ENCODE measurements around the gene DGKI. TPM values are rescaled to one million over a fixed set of nuclear protein-coding genes. Genes with fewer than 3 reads are reported as not detected.

DGKI gene
- total RNA-seq, 3 donors from 2014 or later: 0.36 to 1.4 (median 0.46) TPM

DNA sequence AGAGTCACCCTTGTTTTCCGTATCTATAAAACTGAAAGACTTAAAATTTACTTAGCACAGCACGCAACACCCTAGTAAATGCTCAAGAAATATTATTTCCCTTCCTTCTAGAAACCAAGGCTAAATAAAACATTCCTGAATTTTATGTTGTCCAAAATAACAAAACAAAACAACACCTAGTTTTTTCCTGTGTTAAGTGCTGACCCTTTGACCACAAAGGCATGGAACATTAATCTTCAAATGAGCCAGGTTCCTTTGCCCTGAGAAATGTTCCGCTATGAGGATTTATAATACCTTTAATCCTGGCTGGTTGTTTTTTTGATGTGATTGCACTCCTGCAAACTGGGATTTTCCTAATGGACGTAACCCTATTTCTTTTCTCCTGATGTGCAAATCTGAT, 29.0 kb upstream of the DGKI start:
- H3K4me3 ChIP-seq: no peak overlapping the region

GRCh38 chr7:137873979-137874777, 27.4 kb upstream of the DGKI start:
- Histone ChIP-seq H3K4me3 (no peak overlapping the region), H3K9me3 (no peaks in the 10 kb centered on the region), H3K4me1 (ENCODE audit: low read depth) (no peaks in the 10 kb centered on the region), H3K36me3 (ENCODE audit: low read depth) (no peaks in the 10 kb centered on the region)
- ATAC-seq (no peak), DNase-seq (no peak)
- no peak for TF ChIP-seq CTCF (IDR thresholded peaks at IDR 0.05)
- intact Hi-C loops (cut with DNase I, micrococcal nuclease): no loop called here

More for the DNA sequence above, 29.0 kb upstream of the DGKI start:
- no peaks in the 10 kb centered on the region for H3K36me3 ChIP-seq (ENCODE audit: low read depth)
- no peaks in the 10 kb centered on the region for H3K9me3 ChIP-seq
- intact Hi-C loops (cut with DNase I, micrococcal nuclease): no loop called here
- no peak for TF ChIP-seq CTCF (IDR thresholded peaks at IDR 0.05)
- no peak for DNase-seq
- H3K4me1 ChIP-seq (ENCODE audit: low read depth): no peaks in the 10 kb centered on the region
- ATAC-seq: no peak

DNA sequence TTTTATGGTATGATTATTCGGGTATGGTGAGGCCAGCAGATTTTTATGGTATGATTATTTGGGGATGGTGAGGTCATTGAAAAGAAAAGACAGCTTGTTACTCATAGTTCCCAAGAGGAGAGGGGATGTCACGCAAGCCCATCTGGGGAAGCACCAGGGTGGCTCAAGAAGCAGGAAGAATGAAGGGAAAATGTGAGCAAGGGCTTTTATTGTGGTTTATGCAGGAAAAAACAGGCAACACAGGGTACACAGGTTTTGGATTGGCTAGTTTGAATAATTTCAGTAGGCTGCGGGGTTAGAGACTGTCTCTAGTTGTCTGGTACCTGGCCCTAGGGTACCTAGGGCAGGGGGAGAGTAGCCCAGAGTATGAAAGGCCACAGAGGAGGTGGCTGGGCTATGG, 26.8 kb upstream of the DGKI start:
- no peak for TF ChIP-seq CTCF (IDR thresholded peaks at IDR 0.05)
- no peaks in the 10 kb centered on the region for H3K9me3 ChIP-seq
- DNase-seq: no peak
- ATAC-seq: no peak
- H3K4me1 ChIP-seq (ENCODE audit: low read depth): no peaks in the 10 kb centered on the region
- intact Hi-C loops (cut with DNase I, micrococcal nuclease): no loop called here
- no peaks in the 10 kb centered on the region for H3K36me3 ChIP-seq (ENCODE audit: low read depth)
- H3K4me3 ChIP-seq: no peak overlapping the region

DNA sequence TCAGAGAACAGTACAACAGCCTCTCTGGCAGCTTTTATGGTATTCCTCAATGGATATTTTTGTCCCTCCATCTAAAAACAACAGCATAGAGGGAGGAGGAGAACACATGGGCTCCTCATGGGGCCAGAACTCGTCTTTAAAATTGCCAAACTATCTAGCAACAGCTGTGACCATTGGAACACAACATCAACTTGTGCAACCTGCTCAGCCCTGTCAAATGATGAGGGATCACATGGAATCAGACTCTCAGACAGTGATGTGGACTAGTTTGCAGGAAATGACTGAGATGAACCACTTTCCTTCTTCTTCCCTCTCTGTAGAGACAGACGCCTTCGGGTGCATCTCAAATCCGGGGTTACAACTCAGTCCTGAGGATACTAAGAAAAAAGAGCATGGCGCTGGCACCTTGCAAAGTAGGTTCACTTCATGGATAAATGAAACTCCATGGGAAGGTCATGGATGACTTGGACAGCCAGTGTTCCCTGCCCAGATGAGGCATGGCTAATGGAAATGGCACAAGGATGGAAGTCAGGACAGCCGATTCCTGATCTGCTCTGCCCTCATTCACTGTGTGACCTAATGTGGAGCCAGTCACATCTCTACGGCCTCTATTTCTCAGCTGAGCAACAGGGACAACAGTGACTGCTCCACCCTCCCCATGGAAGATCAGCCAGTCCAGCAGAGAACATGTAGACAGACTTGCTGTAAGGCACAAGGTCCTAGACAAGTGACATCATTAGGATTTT, 24.6 kb upstream of the DGKI start:
- H3K36me3 ChIP-seq (ENCODE audit: low read depth): no peaks in the 10 kb centered on the region
- H3K4me3 ChIP-seq: no peak overlapping the region
- intact Hi-C loops (cut with DNase I, micrococcal nuclease): no loop called here
- no peak for ATAC-seq
- no peaks in the 10 kb centered on the region for H3K4me1 ChIP-seq (ENCODE audit: low read depth)
- TF ChIP-seq CTCF (IDR thresholded peaks at IDR 0.05): no peak
- no peaks in the 10 kb centered on the region for H3K9me3 ChIP-seq
- no peak for DNase-seq

DNA sequence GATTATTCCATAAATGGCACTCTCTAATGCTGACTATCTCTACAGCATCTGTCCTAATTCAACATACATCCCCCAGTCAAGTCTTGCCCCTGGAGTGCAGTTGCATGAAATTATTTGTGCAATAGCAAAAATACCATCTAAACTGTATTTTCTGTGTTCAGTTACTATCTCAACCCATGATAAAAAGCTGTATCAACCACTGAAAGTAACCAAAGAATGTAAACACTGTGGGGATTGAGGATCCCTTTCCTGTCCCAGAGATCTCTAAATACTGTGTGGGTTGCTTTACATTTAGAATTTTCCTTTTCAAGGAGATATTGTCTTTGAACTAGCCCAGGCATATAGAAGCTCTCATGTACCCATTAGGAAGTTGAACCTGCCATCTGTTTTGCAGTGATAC, 23.9 kb upstream of the DGKI start:
- Histone ChIP-seq H3K4me1 (ENCODE audit: low read depth) (no peaks in the 10 kb centered on the region), H3K36me3 (ENCODE audit: low read depth) (no peaks in the 10 kb centered on the region), H3K4me3 (no peak overlapping the region), H3K9me3 (no peaks in the 10 kb centered on the region)
- intact Hi-C loops (cut with DNase I, micrococcal nuclease): no loop called here
- ATAC-seq (no peak), DNase-seq (no peak)
- no peak for TF ChIP-seq CTCF (IDR thresholded peaks at IDR 0.05)
